Common myeloid progenitor, CD34-positive (primary cell): ENCODE data around the gene TSNAX.

ENCODE experiments used
- CTCF ChIA-PET: fragments of 350-600 bp; sonication (Branson Sonifier 250); formaldehyde crosslinking; loops from one replicate; lab custom pipeline; 2021; ENCODE audit warnings: antibody characterized with exemption; lab: Charles Lee
- POLR2A ChIA-PET: fragments of 350-600 bp; sonication (Branson Sonifier 250); formaldehyde crosslinking; loops from one replicate; lab custom pipeline; 2021; ENCODE audit warnings: antibody characterized with exemption; lab: Charles Lee
- DNase-seq, 3 donors: peaks; one replicate each; pipeline versions ENCODE4 v3.0.0 to v3.0.0-alpha.2; 2013
- H3K27ac ChIP-seq, 2 experiments: 1 replicate in 1 of 2; 2 replicates in 1 of 2; pipeline ENCODE4 v1.7.0; 2013; ENCODE audit warnings: inconsistent platforms in 2 of 2, low read length in 2 of 2, mild to moderate bottlenecking in 2 of 2, low read depth in 1 of 2, moderate library complexity in 1 of 2; ENCODE audit not compliant: severe bottlenecking in 2 of 2, insufficient read depth in 1 of 2, poor library complexity in 1 of 2
- H3K27me3 ChIP-seq, 5 experiments: replicated peaks in 2 of 5; 1 replicate in 3 of 5; 2 replicates in 2 of 5; pipeline versions ENCODE4 v1.6.1 to v1.7.0; 2013; ENCODE audit warnings: low read length in 4 of 5, mild to moderate bottlenecking in 2 of 5, moderate library complexity in 2 of 5, inconsistent platforms in 1 of 5; ENCODE audit not compliant: insufficient read depth in 5 of 5, control insufficient read depth in 4 of 5
- H3K36me3 ChIP-seq, 4 experiments: 1 replicate in 2 of 4; 2 replicates in 2 of 4; pipeline versions ENCODE4 v1.6.1 to v1.7.0; 2013; ENCODE audit warnings: low read length in 3 of 4, control low read depth in 1 of 4, mild to moderate bottlenecking in 1 of 4; ENCODE audit not compliant: control insufficient read depth in 4 of 4, insufficient read depth in 4 of 4
- H3K4me1 ChIP-seq, 4 experiments: 1 replicate in 3 of 4; 2 replicates in 1 of 4; pipeline versions ENCODE4 v1.6.1 to v1.7.1; 2013; ENCODE audit warnings: low read length in 3 of 4, mild to moderate bottlenecking in 3 of 4, control low read depth in 1 of 4, inconsistent platforms in 1 of 4, moderate library complexity in 1 of 4; ENCODE audit not compliant: control insufficient read depth in 4 of 4, insufficient read depth in 4 of 4; ENCODE audit errors: control extremely low read depth in 1 of 4
- H3K4me3 ChIP-seq, 7 experiments: 1 replicate in 4 of 7; 2 replicates in 3 of 7; pipeline versions ENCODE4 v1.5.1 to v1.7.0; 2013; ENCODE audit warnings: mild to moderate bottlenecking in 7 of 7, low read length in 6 of 7, moderate library complexity in 6 of 7, inconsistent platforms in 2 of 7, low read depth in 2 of 7, control low read depth in 1 of 7; ENCODE audit not compliant: insufficient read depth in 4 of 7, control insufficient read depth in 1 of 7; ENCODE audit errors: extremely low read depth in 1 of 7
- H3K9me3 ChIP-seq, 5 experiments: 1 replicate in 4 of 5; 2 replicates in 1 of 5; pipeline versions ENCODE4 v1.6.1 to v1.7.1; 2013; ENCODE audit warnings: low read length in 4 of 5, mild to moderate bottlenecking in 2 of 5, inconsistent platforms in 1 of 5, low read depth in 1 of 5, moderate library complexity in 1 of 5; ENCODE audit not compliant: control insufficient read depth in 4 of 5, insufficient read depth in 2 of 5; ENCODE audit errors: control extremely low read depth in 1 of 5
- WGBS: methylation state at CpG from one replicate; pipeline ENCODE4 v1.1.5; 2013; ENCODE audit not compliant: insufficient coverage; 5-methylcytosine and 5-hydroxymethylcytosine counted together

Gene TSNAX

GRCh38 chr1:231594749-231595148 lies 66.3 kb downstream of the TSNAX start:
- Histone ChIP-seq H3K4me1 (peaks cover 0 to 16% (median 8%) of the 10 kb centered on the region in 4 experiments), H3K36me3 (no peaks in the 10 kb centered on the region), H3K9me3 (no peaks in the 10 kb centered on the region), H3K4me3 (no peak overlapping the region), H3K27ac (no peak overlapping the region), H3K27me3 (no peaks in the 10 kb centered on the region)
- POLR2A ChIA-PET: no interaction called here
- WGBS: 96% methylated on average over 3 of the region's 4 CpGs
- no peak for DNase-seq
- CTCF ChIA-PET: interaction anchor here (1.6 to 2.4 kb wide), 3 partner anchors 11 to 237 kb away, joined by 6 to 8 read pairs (median 6); no protein-coding TSS in a partner anchor

GRCh38 chr1:231596337-231596791 lies 67.9 kb downstream of the TSNAX start:
- Histone ChIP-seq H3K27me3 (no peaks in the 10 kb centered on the region), H3K36me3 (no peaks in the 10 kb centered on the region), H3K4me1 (peaks cover 0 to 14% (median 7%) of the 10 kb centered on the region in 4 experiments), H3K27ac (no peak overlapping the region), H3K4me3 (no peak overlapping the region), H3K9me3 (no peaks in the 10 kb centered on the region)
- WGBS: 42% methylated on average over 3 of the region's 5 CpGs
- CTCF ChIA-PET: interaction anchor here (0.7 to 2.4 kb wide), 3 partner anchors 9 to 239 kb away, joined by 3 to 6 read pairs (median 4); no protein-coding TSS in a partner anchor
- no peak for DNase-seq
- POLR2A ChIA-PET: no interaction called here

GRCh38 chr1:231597971-231598370 lies 69.5 kb downstream of the TSNAX start:
- no CpG with 5 or more reads among the region's 1 CpG for WGBS
- Histone ChIP-seq H3K36me3 (no peaks in the 10 kb centered on the region), H3K27me3 (no peaks in the 10 kb centered on the region), H3K4me1 (peaks cover 0 to 14% (median 7%) of the 10 kb centered on the region in 4 experiments), H3K27ac (no peak overlapping the region), H3K4me3 (no peak overlapping the region), H3K9me3 (no peaks in the 10 kb centered on the region)
- DNase-seq: no peak
- POLR2A ChIA-PET: no interaction called here
- CTCF ChIA-PET: interaction anchor here (1.1 to 1.8 kb wide), 4 partner anchors 9 to 241 kb away, joined by 3 to 6 read pairs (median 4); no protein-coding TSS in a partner anchor

- H3K27ac ChIP-seq: no peak overlapping the region
- no peaks in the 10 kb centered on the region for H3K27me3 ChIP-seq
- no peak overlapping the region for H3K4me3 ChIP-seq
- ChIA-PET POLR2A (no interaction called here), CTCF (interaction anchor here (0.8 to 2.2 kb wide), 5 partner anchors 10 to 225 kb away, joined by 3 to 7 read pairs (median 3); no protein-coding TSS in a partner anchor)
- DNase-seq: no peak
- 89% methylated on average over 3 of the region's 7 CpGs for WGBS
- peaks cover 3 to 25% (median 11%) of the 10 kb centered on the region in 4 experiments for H3K4me1 ChIP-seq
- no peaks in the 10 kb centered on the region for H3K36me3 ChIP-seq
- no peaks in the 10 kb centered on the region for H3K9me3 ChIP-seq
Observed at GRCh38 chr1:231600458-231600976, 72.0 kb downstream of the TSNAX start.

- peaks cover 3 to 17% (median 10%) of the 10 kb centered on the region in 4 experiments for H3K4me1 ChIP-seq
- DNase-seq: peak in 1 of 3 donors; percentile 8
- POLR2A ChIA-PET: interaction anchor here (0.6 kb wide), 1 partner anchor 112 kb away, joined by 3 read pairs; no protein-coding TSS in a partner anchor
- no peak overlapping the region for H3K27ac ChIP-seq
- H3K4me3 ChIP-seq: no peak overlapping the region
- CTCF ChIA-PET: interaction anchor here (1.0 to 2.2 kb wide), 5 partner anchors 9 to 265 kb away, joined by 3 to 7 read pairs (median 3); no protein-coding TSS in a partner anchor
- H3K9me3 ChIP-seq: no peaks in the 10 kb centered on the region
- no peaks in the 10 kb centered on the region for H3K36me3 ChIP-seq
- 61% methylated on average over 2 of the region's 5 CpGs for WGBS
- H3K27me3 ChIP-seq: no peaks in the 10 kb centered on the region
Observed at GRCh38 chr1:231601824-231602672, 73.6 kb downstream of the TSNAX start.

GRCh38 chr1:231602673-231602984 lies 74.2 kb downstream of the TSNAX start:
- peaks cover 3 to 17% (median 10%) of the 10 kb centered on the region in 4 experiments for H3K4me1 ChIP-seq
- H3K4me3 ChIP-seq: no peak overlapping the region
- no peaks in the 10 kb centered on the region for H3K27me3 ChIP-seq
- CTCF ChIA-PET: interaction anchor here (1.0 to 2.2 kb wide), 3 partner anchors 9 to 12 kb away, joined by 3 to 7 read pairs (median 5); no protein-coding TSS in a partner anchor
- H3K27ac ChIP-seq: no peak overlapping the region
- H3K9me3 ChIP-seq: no peaks in the 10 kb centered on the region
- H3K36me3 ChIP-seq: no peaks in the 10 kb centered on the region
- DNase-seq: no peak
- POLR2A ChIA-PET: no interaction called here
- WGBS: no CpG with 5 or more reads among the region's 4 CpGs
